IMR-90 (cell line): ENCODE measurements around the gene ACACA. TPM values are rescaled to one million over a fixed set of nuclear protein-coding genes. Genes with fewer than 3 reads are reported as not detected.

Experiments used
- ATAC-seq: fragments of 200-7000 bp; cut with Tn5 transposase; 2 replicates; pipeline ENCODE4 v1.9.1; 2020; ENCODE audit warnings: low read depth, mild to moderate bottlenecking, moderate library complexity
- BruUV-seq: library from RNA; stranded (reverse); fragments of 400-500 nt; replicated peaks from 2 replicates; lab custom pipeline; 2021; lab: Mats Ljungman, UMichigan
- CTCF ChIA-PET: fragments of 300-600 bp; formaldehyde crosslinking; extraction: SDS; loops from one replicate; lab custom pipeline; 2021; ENCODE audit warnings: antibody characterized with exemption; lab: Yijun Ruan, JAX
- POLR2A ChIA-PET: fragments of 300-600 bp; sonication (Branson Sonifier 250); formaldehyde crosslinking; loops from one replicate; lab custom pipeline; 2022; ENCODE audit warnings: antibody characterized with exemption; ENCODE audit not compliant: unreplicated experiment; lab: Charles Lee
- DNase-seq: peaks from one replicate; pipeline ENCODE4 v3.0.0; 2013
- H2AFZ ChIP-seq: replicated peaks from 2 replicates; pipeline ENCODE3; 2013; ENCODE audit warnings: low read length, mild to moderate bottlenecking; ENCODE audit not compliant: poor library complexity
- H2AK5ac ChIP-seq: 2 replicates; pipeline ENCODE4 v1.6.1; 2013; ENCODE audit warnings: low read depth, low read length, inconsistent platforms
- H2AK9ac ChIP-seq: replicated peaks from 2 replicates; pipeline ENCODE3; 2013; ENCODE audit warnings: mild to moderate bottlenecking, low read depth, low read length, moderate library complexity; ENCODE audit not compliant: poor library complexity
- H2BK120ac ChIP-seq: 2 replicates; pipeline ENCODE4 v1.6.1; 2013; ENCODE audit warnings: low read depth, low read length, inconsistent platforms
- H2BK15ac ChIP-seq: 3 replicates; pipeline ENCODE4 v1.6.1; 2013; ENCODE audit warnings: low read depth, low read length, inconsistent platforms
- H2BK20ac ChIP-seq: 2 replicates; pipeline ENCODE4 v1.6.1; 2013; ENCODE audit warnings: low read depth, mild to moderate bottlenecking, inconsistent platforms, low read length, moderate library complexity
- H2BK5ac ChIP-seq: 2 replicates; pipeline ENCODE4 v1.6.1; 2013; ENCODE audit warnings: mild to moderate bottlenecking, low read depth, low read length, inconsistent platforms; ENCODE audit not compliant: poor library complexity, severe bottlenecking
- H3K14ac ChIP-seq: replicated peaks from 2 replicates; pipeline ENCODE4 v1.6.1; 2013; ENCODE audit warnings: low read depth, low read length, inconsistent platforms
- H3K18ac ChIP-seq: 2 replicates; pipeline ENCODE4 v1.6.1; 2013; ENCODE audit warnings: low read depth, low read length, control low read depth
- H3K23ac ChIP-seq: 2 replicates; pipeline ENCODE4 v1.6.1; 2013; ENCODE audit warnings: low read depth, low read length, inconsistent platforms
- H3K27ac ChIP-seq: 2 replicates; pipeline ENCODE4 v1.5.1; 2013; ENCODE audit warnings: mild to moderate bottlenecking, control low read depth, low read length; ENCODE audit not compliant: insufficient read depth
- H3K27me3 ChIP-seq: 2 replicates; pipeline ENCODE4 v1.6.1; 2013; ENCODE audit warnings: low read length; ENCODE audit not compliant: control insufficient read depth, insufficient read depth
- H3K36me3 ChIP-seq: 2 replicates; pipeline ENCODE4 v1.6.1; 2013; ENCODE audit warnings: low read length, mixed read lengths; ENCODE audit not compliant: control insufficient read depth, insufficient read depth
- H3K4ac ChIP-seq: 2 replicates; pipeline ENCODE4 v1.6.1; 2013; ENCODE audit warnings: low read depth, low read length, inconsistent platforms
- H3K4me1 ChIP-seq: 2 replicates; pipeline ENCODE4 v1.6.1; 2013; ENCODE audit warnings: low read length, mixed read lengths; ENCODE audit not compliant: control insufficient read depth, insufficient read depth
- H3K4me2 ChIP-seq: 2 replicates; pipeline ENCODE4 v1.6.1; 2013; ENCODE audit warnings: low read depth, mild to moderate bottlenecking, control low read depth, low read length, moderate library complexity
- H3K4me3 ChIP-seq: 2 replicates; pipeline ENCODE4 v1.5.1; 2013; ENCODE audit warnings: low read depth, mild to moderate bottlenecking, control low read depth, low read length, moderate library complexity; ENCODE audit not compliant: insufficient read depth
- H3K56ac ChIP-seq: 2 replicates; pipeline ENCODE4 v1.6.1; 2013; ENCODE audit warnings: low read length, inconsistent platforms; ENCODE audit not compliant: insufficient read depth; ENCODE audit errors: extremely low read depth
- H3K79me1 ChIP-seq, 2 experiments: 2 replicates each; pipeline ENCODE4 v1.6.1; 2013; ENCODE audit warnings: low read length in 2 of 2, inconsistent platforms in 1 of 2, low read depth in 1 of 2
- H3K9ac ChIP-seq: 2 replicates; pipeline ENCODE4 v1.6.1; 2013; ENCODE audit warnings: low read depth, low read length, control low read depth
- H3K9me1 ChIP-seq: 2 replicates; pipeline ENCODE4 v1.6.1; 2013; ENCODE audit warnings: low read length, inconsistent platforms; ENCODE audit not compliant: insufficient read depth
- H3K9me3 ChIP-seq: 2 replicates; pipeline ENCODE4 v1.6.1; 2013; ENCODE audit warnings: low read length; ENCODE audit not compliant: control insufficient read depth, insufficient read depth
- H4K20me1 ChIP-seq: 2 replicates; pipeline ENCODE4 v1.6.1; 2013; ENCODE audit warnings: low read length, inconsistent platforms; ENCODE audit not compliant: insufficient read depth
- H4K5ac ChIP-seq: 2 replicates; pipeline ENCODE4 v1.6.1; 2013; ENCODE audit warnings: mild to moderate bottlenecking, low read depth, low read length, control low read depth
- H4K8ac ChIP-seq, 2 experiments: 2 replicates each; pipeline ENCODE4 v1.6.1; 2013; ENCODE audit warnings: low read depth in 2 of 2, low read length in 2 of 2, control low read depth in 1 of 2, inconsistent platforms in 1 of 2
- H4K91ac ChIP-seq: 2 replicates; pipeline ENCODE4 v1.6.1; 2013; ENCODE audit warnings: low read depth, low read length, inconsistent platforms; ENCODE audit not compliant: insufficient read depth
- CTCF ChIP-seq: conservative IDR thresholded peaks from 2 replicates; pipeline ENCODE4 v1.5.1; 2012; ENCODE audit warnings: mild to moderate bottlenecking, low read depth, low read length, improper control_type of control experiment
- MAFK ChIP-seq: IDR thresholded peaks from 2 replicates; pipeline ENCODE4 v1.6.1; 2012; ENCODE audit warnings: low read depth, low read length, improper control_type of control experiment
- RAD21 ChIP-seq: IDR thresholded peaks from 2 replicates; pipeline ENCODE4 v1.6.1; 2012; ENCODE audit warnings: low read length, improper control_type of control experiment
- dilution Hi-C: fragments of 300-500 bp; cut with HindIII; formaldehyde crosslinking; loops from one replicate; pipeline ENCODE4 v1.14.3; 2018; ENCODE audit warnings: low sequenced_read_pairs; ENCODE audit not compliant: unreplicated experiment
- in situ Hi-C: fragments of 300-500 bp; cut with MboI; formaldehyde crosslinking; loops from 3 replicates; pipeline ENCODE4 v1.14.3; 2019; ENCODE audit warnings: low sequenced_read_pairs, inconsistent platforms, mixed read lengths
- intact Hi-C: fragments of 100-400 bp; cut with micrococcal nuclease; formaldehyde crosslinking; loops from 2 replicates; pipeline ENCODE4 v1.10.0; 2022
- polyA plus RNA-seq, 3 experiments: library from polyadenylated mRNA; depleted of rRNA; stranded (reverse); fragments of >200 nt; gene quantifications; 2 replicates each; pipeline ENCODE4 v1.2.3, GENCODE V29; 2012; ENCODE audit warnings: low replicate concordance in 1 of 3
- total RNA-seq: library from RNA; depleted of rRNA; stranded (reverse); fragments of >200 nt; gene quantifications from 2 replicates; pipeline ENCODE4 v1.2.3, GENCODE V29; 2012

Gene ACACA
- total and polyA plus RNA-seq, 2 of the 4 experiments (the other 2 are of a cell fraction) = 21.3 to 39.1 TPM

DNA sequence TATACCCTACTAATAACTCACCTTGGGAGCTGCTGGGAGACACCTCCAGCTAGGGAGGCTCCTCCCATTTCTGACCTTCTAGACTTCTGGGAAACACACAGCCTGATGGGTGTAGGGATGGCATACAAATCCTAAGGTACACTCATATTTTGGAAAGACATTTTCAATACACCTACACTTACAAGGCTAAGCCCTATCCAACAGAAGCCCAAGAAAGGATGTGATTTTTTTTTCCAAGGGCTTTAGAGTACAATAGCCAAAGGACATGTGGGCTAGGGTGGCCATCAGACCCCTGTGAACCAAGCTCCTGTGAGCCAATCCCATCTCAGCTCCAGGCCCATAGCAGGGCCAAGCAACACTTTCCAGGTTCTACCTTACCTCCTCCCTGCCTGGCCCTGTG, 313.9 kb downstream of the ACACA start:
- dilution Hi-C loops = no loop called here
- no TSS peak for BruUV-seq
- no peak overlapping the region for H3K27ac ChIP-seq
- H2BK5ac ChIP-seq = no peak overlapping the region
- no peak overlapping the region for H3K4me2 ChIP-seq
- H3K36me3 ChIP-seq = peaks cover 32% of the 10 kb centered on the region
- H3K18ac ChIP-seq = no peak overlapping the region
- intact Hi-C loops = no loop called here
- in situ Hi-C loops = no loop called here
- H3K79me1 ChIP-seq = no peaks in the 10 kb centered on the region
- H4K91ac ChIP-seq = no peak overlapping the region
- H2BK15ac ChIP-seq = no peak overlapping the region
- H3K14ac ChIP-seq = no peak overlapping the region
- H3K9ac ChIP-seq = no peak overlapping the region
- H3K56ac ChIP-seq = no peak overlapping the region
- POLR2A ChIA-PET = no interaction called here
- no peak overlapping the region for H4K5ac ChIP-seq
- no peak overlapping the region for H2AK5ac ChIP-seq
- H2BK20ac ChIP-seq = no peak overlapping the region
- H4K8ac ChIP-seq = no peak overlapping the region
- no peaks in the 10 kb centered on the region for H3K4me1 ChIP-seq
- no peaks in the 10 kb centered on the region for H4K20me1 ChIP-seq
- ATAC-seq = no peak
- H3K4ac ChIP-seq = no peak overlapping the region
- H3K9me1 ChIP-seq = peaks cover 11% of the 10 kb centered on the region; the same call in 1 of the 2 replicates
- H3K23ac ChIP-seq = no peak overlapping the region
- H3K4me3 ChIP-seq = no peak overlapping the region
- CTCF ChIA-PET = interaction anchor here (1.3 kb wide), 1 partner anchor 9 kb away, joined by 3 read pairs; no protein-coding TSS in a partner anchor
- H2AK9ac ChIP-seq = no peak overlapping the region
- H2BK120ac ChIP-seq = no peak overlapping the region
- H3K27me3 ChIP-seq = no peaks in the 10 kb centered on the region
- no peaks in the 10 kb centered on the region for H3K9me3 ChIP-seq
- DNase-seq = no peak
- no peak for TF ChIP-seq RAD21
- no peak for TF ChIP-seq CTCF
- TF ChIP-seq MAFK = no peak
- no peak overlapping the region for H2AFZ ChIP-seq
